Activated CD4-positive, alpha-beta memory T cell treated with anti-CD3 and anti-CD28 coated beads for 36 hours (primary cell): ENCODE data around the gene KLK2. TPM values are rescaled to one million over a fixed set of nuclear protein-coding genes. Genes with fewer than 3 reads are reported as not detected.
A peak's percentile ranks its signal among the peaks of the same experiment; 100 is the strongest.

Source experiments
- CTCF ChIA-PET: fragments of 350-600 bp; sonication (Branson Sonifier 250); formaldehyde crosslinking; loops from one replicate; lab custom pipeline; 2021; ENCODE audit warnings: antibody characterized with exemption, inconsistent platforms; lab: Charles Lee
- POLR2A ChIA-PET: fragments of 350-600 bp; sonication (Branson Sonifier 250); formaldehyde crosslinking; loops from one replicate; lab custom pipeline; 2021; ENCODE audit warnings: antibody characterized with exemption; lab: Charles Lee
- DNase-seq: peaks from one replicate; pipeline ENCODE4 v3.0.0-alpha.2; 2020
- H3K27ac Mint-ChIP-seq: one replicate; pipeline ENCODE4 v1.8.0; 2021; ENCODE audit warnings: mixed read lengths
- H3K27me3 Mint-ChIP-seq: one replicate; pipeline ENCODE4 v1.8.0; 2021; ENCODE audit warnings: mixed read lengths
- H3K36me3 Mint-ChIP-seq: one replicate; pipeline ENCODE4 v1.8.0; 2021; ENCODE audit warnings: mixed read lengths
- H3K4me1 Mint-ChIP-seq: one replicate; pipeline ENCODE4 v1.8.0; 2021; ENCODE audit warnings: low read depth, mixed read lengths
- H3K4me3 Mint-ChIP-seq: one replicate; pipeline ENCODE4 v1.8.0; 2021; ENCODE audit warnings: mild to moderate bottlenecking, mixed read lengths
- H3K9me3 Mint-ChIP-seq: one replicate; pipeline ENCODE4 v1.8.0; 2021; ENCODE audit warnings: mixed read lengths
- intact Hi-C: fragments of 100-400 bp; cut with micrococcal nuclease; formaldehyde crosslinking; loops from one replicate; pipeline ENCODE4 v1.15.1; 2023
- total RNA-seq, 2 experiments: library from RNA; stranded (reverse); gene quantifications; one replicate each; pipeline ENCODE4 v1.2.3, GENCODE V29; 2021

KLK2 gene
- total RNA-seq, 2 experiments from 2014 or later, result not detected

GRCh38 chr19:50857366-50857765 is 15.9 kb upstream of the KLK2 start:
- no peak overlapping the region for H3K27ac Mint-ChIP-seq
- H3K9me3 Mint-ChIP-seq, result peaks cover 16% of the 10 kb centered on the region
- no peak overlapping the region for H3K4me3 Mint-ChIP-seq
- ChIA-PET CTCF (no interaction called here), POLR2A (no interaction called here)
- H3K27me3 Mint-ChIP-seq, result peaks cover 50% of the 10 kb centered on the region
- H3K4me1 Mint-ChIP-seq, result no peaks in the 10 kb centered on the region
- no peak for DNase-seq
- H3K36me3 Mint-ChIP-seq, result no peaks in the 10 kb centered on the region
- intact Hi-C loops, result no loop called here

- no peak overlapping the region for H3K4me3 Mint-ChIP-seq
- H3K27ac Mint-ChIP-seq, result no peak overlapping the region
- intact Hi-C loops, result no loop called here
- DNase-seq, result no peak
- H3K4me1 Mint-ChIP-seq, result no peaks in the 10 kb centered on the region
- H3K27me3 Mint-ChIP-seq, result peaks cover 52% of the 10 kb centered on the region
- H3K9me3 Mint-ChIP-seq, result peaks cover 16% of the 10 kb centered on the region
- no peaks in the 10 kb centered on the region for H3K36me3 Mint-ChIP-seq
- ChIA-PET CTCF (no interaction called here), POLR2A (no interaction called here)
These were observed 14.4 kb upstream of the KLK2 start for GRCh38 chr19:50858886-50859285.

- Mint-ChIP-seq H3K36me3 (no peaks in the 10 kb centered on the region), H3K4me1 (no peaks in the 10 kb centered on the region), H3K27me3 (peaks cover 47% of the 10 kb centered on the region), H3K4me3 (no peak overlapping the region), H3K9me3 (peaks cover 16% of the 10 kb centered on the region), H3K27ac (no peak overlapping the region)
- ChIA-PET CTCF (no interaction called here), POLR2A (no interaction called here)
- no peak for DNase-seq
- intact Hi-C loops, result no loop called here
These were observed 13.4 kb upstream of the KLK2 start for GRCh38 chr19:50859849-50860248.

GRCh38 chr19:50861010-50861409 is 12.2 kb upstream of the KLK2 start:
- H3K36me3 Mint-ChIP-seq, result no peaks in the 10 kb centered on the region
- peaks cover 16% of the 10 kb centered on the region for H3K9me3 Mint-ChIP-seq
- POLR2A ChIA-PET, result no interaction called here
- H3K27me3 Mint-ChIP-seq, result peaks cover 41% of the 10 kb centered on the region
- no peak for DNase-seq
- H3K4me1 Mint-ChIP-seq, result no peaks in the 10 kb centered on the region
- intact Hi-C loops, result no loop called here
- no peak overlapping the region for H3K27ac Mint-ChIP-seq
- H3K4me3 Mint-ChIP-seq, result no peak overlapping the region
- CTCF ChIA-PET, result no interaction called here

GRCh38 chr19:50861496-50862286 is 11.5 kb upstream of the KLK2 start:
- Mint-ChIP-seq H3K27me3 (peaks cover 45% of the 10 kb centered on the region), H3K36me3 (no peaks in the 10 kb centered on the region), H3K4me3 (no peak overlapping the region), H3K27ac (no peak overlapping the region), H3K4me1 (no peaks in the 10 kb centered on the region), H3K9me3 (peaks cover 16% of the 10 kb centered on the region)
- POLR2A ChIA-PET, result no interaction called here
- CTCF ChIA-PET, result no interaction called here
- intact Hi-C loops, result no loop called here
- no peak for DNase-seq

GRCh38 chr19:50869479-50869878 is 3.8 kb upstream of the KLK2 start:
- no peak for DNase-seq
- Mint-ChIP-seq H3K9me3 (no peaks in the 10 kb centered on the region), H3K27ac (no peak overlapping the region), H3K36me3 (no peaks in the 10 kb centered on the region), H3K4me1 (no peaks in the 10 kb centered on the region), H3K27me3 (peaks cover 39% of the 10 kb centered on the region), H3K4me3 (no peak overlapping the region)
- intact Hi-C loops, result no loop called here
- CTCF ChIA-PET, result interaction anchor here (0.6 kb wide), 1 partner anchor 23 kb away, joined by 3 read pairs; no protein-coding TSS in a partner anchor
- POLR2A ChIA-PET, result no interaction called here

GRCh38 chr19:50870417-50871089 is 2.7 kb upstream of the KLK2 start:
- H3K4me1 Mint-ChIP-seq, result no peaks in the 10 kb centered on the region
- H3K27ac Mint-ChIP-seq, result no peak overlapping the region
- no peaks in the 10 kb centered on the region for H3K36me3 Mint-ChIP-seq
- POLR2A ChIA-PET, result no interaction called here
- H3K27me3 Mint-ChIP-seq, result peaks cover 36% of the 10 kb centered on the region
- H3K9me3 Mint-ChIP-seq, result no peaks in the 10 kb centered on the region
- CTCF ChIA-PET, result no interaction called here
- DNase-seq, result peak; percentile 62
- H3K4me3 Mint-ChIP-seq, result no peak overlapping the region
- intact Hi-C loops, result no loop called here

- no peaks in the 10 kb centered on the region for H3K9me3 Mint-ChIP-seq
- ChIA-PET CTCF (interaction anchor here (0.6 kb wide), 1 partner anchor 171 kb away, joined by 5 read pairs; no protein-coding TSS in a partner anchor), POLR2A (no interaction called here)
- no peaks in the 10 kb centered on the region for H3K36me3 Mint-ChIP-seq
- no peak for DNase-seq
- H3K27ac Mint-ChIP-seq, result no peak overlapping the region
- intact Hi-C loops, result no loop called here
- H3K27me3 Mint-ChIP-seq, result peaks cover 28% of the 10 kb centered on the region
- no peak overlapping the region for H3K4me3 Mint-ChIP-seq
- no peaks in the 10 kb centered on the region for H3K4me1 Mint-ChIP-seq
These were observed 972 bp downstream of the KLK2 start for GRCh38 chr19:50874211-50874610.

GRCh38 chr19:50875795-50876422 is 2.7 kb downstream of the KLK2 start:
- H3K9me3 Mint-ChIP-seq, result no peaks in the 10 kb centered on the region
- no peaks in the 10 kb centered on the region for H3K4me1 Mint-ChIP-seq
- CTCF ChIA-PET, result no interaction called here
- H3K27me3 Mint-ChIP-seq, result peaks cover 32% of the 10 kb centered on the region
- POLR2A ChIA-PET, result no interaction called here
- H3K36me3 Mint-ChIP-seq, result no peaks in the 10 kb centered on the region
- DNase-seq, result no peak
- H3K27ac Mint-ChIP-seq, result no peak overlapping the region
- H3K4me3 Mint-ChIP-seq, result no peak overlapping the region
- intact Hi-C loops, result no loop called here

GRCh38 chr19:50876456-50876855 is 3.2 kb downstream of the KLK2 start:
- Mint-ChIP-seq H3K36me3 (no peaks in the 10 kb centered on the region), H3K27ac (no peak overlapping the region), H3K27me3 (peaks cover 26% of the 10 kb centered on the region), H3K4me1 (no peaks in the 10 kb centered on the region), H3K9me3 (no peaks in the 10 kb centered on the region), H3K4me3 (no peak overlapping the region)
- ChIA-PET CTCF (no interaction called here), POLR2A (no interaction called here)
- intact Hi-C loops, result no loop called here
- no peak for DNase-seq

GRCh38 chr19:50877338-50877737 is 4.1 kb downstream of the KLK2 start:
- no peaks in the 10 kb centered on the region for H3K36me3 Mint-ChIP-seq
- peaks cover 29% of the 10 kb centered on the region for H3K27me3 Mint-ChIP-seq
- DNase-seq, result no peak
- no peaks in the 10 kb centered on the region for H3K9me3 Mint-ChIP-seq
- intact Hi-C loops, result no loop called here
- no peak overlapping the region for H3K27ac Mint-ChIP-seq
- no peak overlapping the region for H3K4me3 Mint-ChIP-seq
- no peaks in the 10 kb centered on the region for H3K4me1 Mint-ChIP-seq
- CTCF ChIA-PET, result no interaction called here
- POLR2A ChIA-PET, result no interaction called here

GRCh38 chr19:50878851-50879250 is 5.6 kb downstream of the KLK2 start:
- Mint-ChIP-seq H3K27me3 (peaks cover 28% of the 10 kb centered on the region), H3K4me3 (no peak overlapping the region), H3K27ac (no peak overlapping the region), H3K4me1 (no peaks in the 10 kb centered on the region), H3K36me3 (no peaks in the 10 kb centered on the region), H3K9me3 (no peaks in the 10 kb centered on the region)
- ChIA-PET CTCF (no interaction called here), POLR2A (no interaction called here)
- DNase-seq, result no peak
- intact Hi-C loops, result no loop called here
